ENCODE results near the gene SPEG. TPM values are rescaled to one million over a fixed set of nuclear protein-coding genes. Genes with fewer than 3 reads are reported as not detected.

Gene SPEG
- total RNA-seq, 3 donors from 2014 or later (not counting 1 experiment from before 2014, with no cell fraction given): 0.35 to 1.5 (median 1.2) TPM

GRCh38 chr2:219477179-219477578, 42.5 kb downstream of the SPEG start:
- no peaks in the 10 kb centered on the region for H3K9me3 ChIP-seq (ENCODE audit: control insufficient read depth, insufficient read depth, low read length)
- no peak for TF ChIP-seq CTCF (IDR thresholded peaks at IDR 0.05)
- intact Hi-C loops (cut with micrococcal nuclease): loop anchor here (5.0 kb wide), 1 partner anchor 55 kb away; no protein-coding TSS in a partner anchor
- Mint-ChIP-seq H3K4me3 (no peak overlapping the region), H3K4me1 (peaks cover 5% of the 10 kb centered on the region in 2 donors), H3K27me3 (ENCODE audit: low read depth in 2 of 2) (peaks cover 17 to 20% of the 10 kb centered on the region in 2 donors), H3K9me3 (no peaks in the 10 kb centered on the region), H3K36me3 (no peaks in the 10 kb centered on the region), H3K27ac (no peak overlapping the region)
- no peak overlapping the region for H3K4me3 ChIP-seq (ENCODE audit: low read length)
- no peak overlapping the region for H3K27ac ChIP-seq (ENCODE audit: low read length)
- 84% methylated on average over 13 of the region's 13 CpGs for WGBS (ENCODE audit: insufficient coverage)
- no peaks in the 10 kb centered on the region for H3K36me3 ChIP-seq (ENCODE audit: control insufficient read depth, insufficient read depth, low read length)
- ATAC-seq: no peak
- peaks cover 3% of the 10 kb centered on the region for H3K4me1 ChIP-seq (ENCODE audit: control insufficient read depth, insufficient read depth, low read length)
- no peaks in the 10 kb centered on the region for H3K27me3 ChIP-seq (ENCODE audit: control insufficient read depth, insufficient read depth, low read length)
- no peak for DNase-seq

- ATAC-seq (no peak), DNase-seq (no peak)
- Histone ChIP-seq H3K4me3 (ENCODE audit: low read length) (no peak overlapping the region), H3K4me1 (ENCODE audit: control insufficient read depth, insufficient read depth, low read length) (peaks cover 3% of the 10 kb centered on the region), H3K36me3 (ENCODE audit: control insufficient read depth, insufficient read depth, low read length) (no peaks in the 10 kb centered on the region), H3K27me3 (ENCODE audit: control insufficient read depth, insufficient read depth, low read length) (peaks cover 3% of the 10 kb centered on the region), H3K27ac (ENCODE audit: low read length) (no peak overlapping the region), H3K9me3 (ENCODE audit: control insufficient read depth, insufficient read depth, low read length) (no peaks in the 10 kb centered on the region)
- Mint-ChIP-seq H3K27me3 (ENCODE audit: low read depth in 2 of 2) (peaks cover 23% of the 10 kb centered on the region in 2 donors), H3K4me1 (peaks cover 5% of the 10 kb centered on the region in 2 donors), H3K9me3 (no peaks in the 10 kb centered on the region), H3K36me3 (no peaks in the 10 kb centered on the region), H3K4me3 (no peak overlapping the region), H3K27ac (no peak overlapping the region)
- intact Hi-C loops (cut with micrococcal nuclease): loop anchor here (5.0 kb wide), 1 partner anchor 54 kb away; no protein-coding TSS in a partner anchor
- 95% methylated on average over 15 of the region's 15 CpGs for WGBS (ENCODE audit: insufficient coverage)
- no peak for TF ChIP-seq CTCF (IDR thresholded peaks at IDR 0.05)
Measured at GRCh38 chr2:219477815-219478214, 43.2 kb downstream of the SPEG start.

GRCh38 chr2:219478916-219479315, 44.3 kb downstream of the SPEG start:
- 85% methylated on average over 8 of the region's 8 CpGs for WGBS (ENCODE audit: insufficient coverage)
- intact Hi-C loops (cut with micrococcal nuclease): loop anchor here (5.0 kb wide), 1 partner anchor 53 kb away; no protein-coding TSS in a partner anchor
- H3K27me3 Mint-ChIP-seq (ENCODE audit: low read depth in 2 of 2): peaks cover 26 to 27% of the 10 kb centered on the region in 2 donors

More at GRCh38 chr2:219478916-219479315, 44.3 kb downstream of the SPEG start:
- H3K4me3 ChIP-seq (ENCODE audit: low read length): no peak overlapping the region
- no peak for DNase-seq
- H3K36me3 Mint-ChIP-seq: no peaks in the 10 kb centered on the region
- no peaks in the 10 kb centered on the region for H3K36me3 ChIP-seq (ENCODE audit: control insufficient read depth, insufficient read depth, low read length)
- H3K9me3 Mint-ChIP-seq: no peaks in the 10 kb centered on the region
- peaks cover 4% of the 10 kb centered on the region for H3K4me1 ChIP-seq (ENCODE audit: control insufficient read depth, insufficient read depth, low read length)
- H3K4me3 Mint-ChIP-seq: no peak overlapping the region
- no peak for ATAC-seq
- H3K9me3 ChIP-seq (ENCODE audit: control insufficient read depth, insufficient read depth, low read length): no peaks in the 10 kb centered on the region
- TF ChIP-seq CTCF (IDR thresholded peaks at IDR 0.05): no peak
- H3K4me1 Mint-ChIP-seq: peaks cover 5 to 7% of the 10 kb centered on the region in 2 donors
- no peak overlapping the region for H3K27ac Mint-ChIP-seq
- H3K27me3 ChIP-seq (ENCODE audit: control insufficient read depth, insufficient read depth, low read length): peaks cover 8% of the 10 kb centered on the region
- no peak overlapping the region for H3K27ac ChIP-seq (ENCODE audit: low read length)
